Activated CD4-positive, CD25-positive, alpha-beta regulatory T cell treated with anti-CD3 and anti-CD28 coated beads, Interleukin-2, amount 50 U/mL, for 72 hours (primary cell): ENCODE measurements around the gene COL27A1.

Source experiments
- DNase-seq: peaks from one replicate; pipeline ENCODE4 v3.0.0; 2021

Gene COL27A1

GRCh38 chr9:114169029-114169951 is 14.0 kb downstream of the COL27A1 start:
- DNase-seq = no peak

- no peak for DNase-seq
Observed at GRCh38 chr9:114169952-114170770, 14.8 kb downstream of the COL27A1 start.

GRCh38 chr9:114170771-114171461 is 15.6 kb downstream of the COL27A1 start:
- no peak for DNase-seq

- DNase-seq = no peak
Observed at GRCh38 chr9:114171500-114171899, 16.2 kb downstream of the COL27A1 start.

- no peak for DNase-seq
Observed at GRCh38 chr9:114172981-114173833, 17.9 kb downstream of the COL27A1 start.

GRCh38 chr9:114174557-114174875 is 19.2 kb downstream of the COL27A1 start:
- DNase-seq = no peak

- no peak for DNase-seq
Observed at GRCh38 chr9:114174876-114175771, 19.8 kb downstream of the COL27A1 start.

- no peak for DNase-seq
Observed at GRCh38 chr9:114176624-114177291, 21.4 kb downstream of the COL27A1 start.

GRCh38 chr9:114177423-114178064 is 22.2 kb downstream of the COL27A1 start:
- DNase-seq = no peak

GRCh38 chr9:114178076-114178475 is 22.7 kb downstream of the COL27A1 start:
- DNase-seq = no peak

GRCh38 chr9:114178756-114179450 is 23.6 kb downstream of the COL27A1 start:
- no peak for DNase-seq

GRCh38 chr9:114179516-114179915 is 24.2 kb downstream of the COL27A1 start:
- no peak for DNase-seq

GRCh38 chr9:114180696-114181606 is 25.6 kb downstream of the COL27A1 start:
- no peak for DNase-seq

- no peak for DNase-seq
Observed at GRCh38 chr9:114181607-114182409, 26.5 kb downstream of the COL27A1 start.

GRCh38 chr9:114183006-114183405 is 27.7 kb downstream of the COL27A1 start:
- DNase-seq = no peak

- DNase-seq = no peak
Observed at GRCh38 chr9:114184071-114184470, 28.7 kb downstream of the COL27A1 start.

- DNase-seq = no peak
Observed at GRCh38 chr9:114184866-114185265, 29.5 kb downstream of the COL27A1 start.
